Loucy (cell line): ENCODE data around the gene NFATC4.

Experiments used
- H2AFZ ChIP-seq: fragments of 200-600 bp; sonication (generic); 2 replicates; pipeline ENCODE4 v1.6.0; 2016; ENCODE audit warnings: antibody characterized with exemption, mild to moderate bottlenecking, low read length, moderate library complexity
- H3F3A ChIP-seq: fragments of 200-600 bp; 2 replicates; pipeline ENCODE4 v1.6.0; 2016; ENCODE audit warnings: antibody characterized with exemption, low read depth, mild to moderate bottlenecking
- H3K27me3 ChIP-seq: fragments of 200-600 bp; sonication (generic); 2 replicates; pipeline ENCODE4 v1.6.1; 2014; ENCODE audit warnings: low read length, mild to moderate bottlenecking; ENCODE audit not compliant: insufficient read depth, poor library complexity, severe bottlenecking
- H3K36me3 ChIP-seq: fragments of 200-600 bp; sonication (generic); 2 replicates; pipeline ENCODE4 v1.6.1; 2016; ENCODE audit warnings: low read length; ENCODE audit not compliant: insufficient read depth
- H3K4me1 ChIP-seq: fragments of 200-600 bp; sonication (generic); 2 replicates; pipeline ENCODE4 v1.5.1; 2014; ENCODE audit warnings: low read length, mild to moderate bottlenecking; ENCODE audit not compliant: insufficient read depth, poor library complexity, severe bottlenecking
- H3K4me2 ChIP-seq: fragments of 200-600 bp; sonication (generic); 2 replicates; pipeline ENCODE4 v1.6.0; 2014; ENCODE audit warnings: antibody characterized with exemption, low read length, low read depth, mild to moderate bottlenecking; ENCODE audit not compliant: poor library complexity, severe bottlenecking
- H3K4me3 ChIP-seq: fragments of 200-600 bp; sonication (generic); 2 replicates; pipeline ENCODE4 v1.5.1; 2014; ENCODE audit warnings: low read length, mild to moderate bottlenecking, mixed read lengths; ENCODE audit not compliant: poor library complexity, severe bottlenecking
- H3K79me2 ChIP-seq: fragments of 200-600 bp; sonication (generic); 2 replicates; pipeline ENCODE4 v1.6.1; 2014; ENCODE audit warnings: low read length; ENCODE audit not compliant: insufficient read depth
- H3K9ac ChIP-seq: fragments of 200-600 bp; sonication (generic); 2 replicates; pipeline ENCODE4 v1.6.0; 2014; ENCODE audit warnings: mild to moderate bottlenecking, low read depth, low read length, moderate library complexity; ENCODE audit not compliant: poor library complexity, severe bottlenecking
- H3K9me2 ChIP-seq: fragments of 200-600 bp; sonication (generic); replicated peaks from 2 replicates; pipeline ENCODE4 v1.6.1; 2016; ENCODE audit warnings: low read depth, low read length, mixed read lengths
- H3K9me3 ChIP-seq: fragments of 200-600 bp; sonication (generic); 2 replicates; pipeline ENCODE4 v1.6.1; 2014; ENCODE audit warnings: mild to moderate bottlenecking, antibody characterized with exemption, low read length, low read depth; ENCODE audit not compliant: insufficient read depth
- H4K20me1 ChIP-seq: fragments of 200-600 bp; sonication (generic); 2 replicates; pipeline ENCODE4 v1.6.0; 2014; ENCODE audit warnings: antibody characterized with exemption, low read length, mild to moderate bottlenecking; ENCODE audit not compliant: insufficient read depth, poor library complexity, severe bottlenecking
- CTCF ChIP-seq: fragments of 200-600 bp; sonication (generic); conservative IDR thresholded peaks from 2 replicates; pipeline ENCODE4 v1.5.1; 2014; ENCODE audit warnings: mild to moderate bottlenecking, antibody characterized with exemption, low read length
- EZH2phosphoT487 ChIP-seq: fragments of 200-600 bp; IDR thresholded peaks from 2 replicates; pipeline ENCODE4 v1.6.1; 2018; ENCODE audit warnings: antibody characterized with exemption, mild to moderate bottlenecking, moderate library complexity, borderline replicate concordance

The NFATC4 gene

GRCh38 chr14:24376448-24377070 lies 8.6 kb downstream of the NFATC4 start:
- peaks cover 5% of the 10 kb centered on the region; the same call in 1 of the 2 replicates for H3K36me3 ChIP-seq
- no peak overlapping the region for H2AFZ ChIP-seq
- H3K27me3 ChIP-seq, result no peaks in the 10 kb centered on the region
- peaks cover 38% of the 10 kb centered on the region for H3K4me1 ChIP-seq
- peak overlapping the region; percentile 45 for H3K4me2 ChIP-seq
- 0 out of 2 replicates have a peak, but pooled peaks cover 1% of the 10 kb centered on the region for H3K79me2 ChIP-seq
- no peaks in the 10 kb centered on the region for H3K9me3 ChIP-seq
- no peak overlapping the region for H3K4me3 ChIP-seq
- peaks cover 4% of the 10 kb centered on the region for H4K20me1 ChIP-seq
- H3K9ac ChIP-seq, result peak overlapping the region; percentile 18
- TF ChIP-seq EZH2phosphoT487 (no peak), CTCF (no peak)
- no peaks in the 10 kb centered on the region for H3K9me2 ChIP-seq
- H3F3A ChIP-seq, result no peaks in the 10 kb centered on the region

GRCh38 chr14:24377126-24377525 lies 9.1 kb downstream of the NFATC4 start:
- Histone ChIP-seq H3K4me1 (peaks cover 38% of the 10 kb centered on the region), H3K4me2 (peak overlapping the region; percentile 45), H3K9me3 (no peaks in the 10 kb centered on the region), H3K9me2 (no peaks in the 10 kb centered on the region), H3K36me3 (peaks cover 5% of the 10 kb centered on the region; the same call in 1 of the 2 replicates), H3K27me3 (no peaks in the 10 kb centered on the region), H4K20me1 (peaks cover 4% of the 10 kb centered on the region), H2AFZ (no peak overlapping the region), H3K4me3 (no peak overlapping the region), H3K9ac (peak overlapping the region; percentile 18), H3F3A (no peaks in the 10 kb centered on the region), H3K79me2 (no peaks in the 10 kb centered on the region)
- TF ChIP-seq EZH2phosphoT487 (no peak), CTCF (no peak)

- H3K4me1 ChIP-seq, result peaks cover 38% of the 10 kb centered on the region
- peak overlapping the region; percentile 9 for H3K9ac ChIP-seq
Observed at GRCh38 chr14:24377657-24378056, 9.7 kb downstream of the NFATC4 start.

More at GRCh38 chr14:24377657-24378056, 9.7 kb downstream of the NFATC4 start:
- Histone ChIP-seq H2AFZ (no peak overlapping the region), H3K36me3 (peaks cover under 1% of the 10 kb centered on the region; the same call in 1 of the 2 replicates), H4K20me1 (peaks cover 4% of the 10 kb centered on the region), H3K27me3 (no peaks in the 10 kb centered on the region), H3K4me2 (peak overlapping the region; percentile 45), H3K9me2 (no peaks in the 10 kb centered on the region), H3K79me2 (no peaks in the 10 kb centered on the region), H3F3A (no peaks in the 10 kb centered on the region), H3K9me3 (no peaks in the 10 kb centered on the region), H3K4me3 (no peak overlapping the region)
- TF ChIP-seq CTCF (no peak), EZH2phosphoT487 (no peak)
